RWPE2 (cell line): ENCODE data around the gene INPP5A.
A peak's percentile ranks its signal among the peaks of the same experiment; 100 is the strongest.

Experiments used
- ATAC-seq: fragments of 200-7000 bp; cut with Tn5 transposase; 3 replicates; pipeline ENCODE4 v1.9.1; 2021; ENCODE audit warnings: low read depth
- DNase-seq: peaks from one replicate; pipeline ENCODE4 v3.0.0-alpha.2; 2020; ENCODE audit warnings: low spot score
- H3K27ac ChIP-seq: fragments of 450-650 bp; 2 replicates; pipeline ENCODE4 v1.5.1; 2017; ENCODE audit warnings: mild to moderate bottlenecking; ENCODE audit not compliant: poor library complexity, severe bottlenecking
- H3K27me3 ChIP-seq: fragments of 250-450 bp; sonication (Bioruptor Pico); 2 replicates; pipeline ENCODE4 v1.5.1; 2021; ENCODE audit warnings: mild to moderate bottlenecking, moderate library complexity; ENCODE audit not compliant: insufficient read depth, poor library complexity, severe bottlenecking
- H3K36me3 ChIP-seq: fragments of 250-450 bp; sonication (Bioruptor Pico); 2 replicates; pipeline ENCODE4 v1.5.1; 2020; ENCODE audit warnings: low read depth, mild to moderate bottlenecking, moderate library complexity
- H3K4me1 ChIP-seq: fragments of 250-450 bp; sonication (Bioruptor Pico); 2 replicates; pipeline ENCODE4 v1.5.1; 2021; ENCODE audit warnings: mild to moderate bottlenecking, moderate library complexity; ENCODE audit not compliant: insufficient read depth, poor library complexity, severe bottlenecking
- H3K4me3 ChIP-seq: fragments of 250-450 bp; sonication (Bioruptor Pico); 2 replicates; pipeline ENCODE4 v1.5.1; 2021; ENCODE audit warnings: mild to moderate bottlenecking, moderate library complexity; ENCODE audit not compliant: severe bottlenecking
- H3K9me3 ChIP-seq: fragments of 250-450 bp; sonication (Bioruptor Pico); 2 replicates; pipeline ENCODE4 v1.5.1; 2021; ENCODE audit warnings: mild to moderate bottlenecking, moderate library complexity; ENCODE audit not compliant: severe bottlenecking
- TF ChIP-seq, protein P1 (sequence below): fragments of 450-650 bp; IDR thresholded peaks from one replicate; pipeline ENCODE4 v1.5.1; 2017; ENCODE audit warnings: mild to moderate bottlenecking, moderate library complexity; ENCODE audit not compliant: poor library complexity, severe bottlenecking

Gene INPP5A

DNA sequence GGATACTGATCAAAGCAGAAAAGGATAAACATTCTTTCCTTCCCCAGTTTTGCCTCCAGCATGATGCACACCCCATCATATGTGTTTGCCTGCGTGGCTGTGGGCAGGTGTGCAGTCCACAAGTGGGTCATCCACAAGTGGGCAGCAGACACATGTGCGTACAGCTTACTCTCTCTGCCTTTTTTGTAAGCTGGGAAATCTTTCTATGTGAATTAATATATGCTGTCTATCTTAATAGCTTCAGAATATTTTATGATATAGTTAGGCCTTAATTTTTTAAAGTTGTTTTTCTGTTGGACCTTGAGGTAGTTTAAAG lies 80.1 kb downstream of the INPP5A start:
- Histone ChIP-seq H3K27me3 (no peaks in the 10 kb centered on the region), H3K4me3 (no peak overlapping the region), H3K27ac (no peak overlapping the region), H3K9me3 (peaks cover 2% of the 10 kb centered on the region), H3K4me1 (no peaks in the 10 kb centered on the region), H3K36me3 (no peaks in the 10 kb centered on the region)
- DNase-seq (no peak), ATAC-seq (no peak)
- TF ChIP-seq, protein P1, sequence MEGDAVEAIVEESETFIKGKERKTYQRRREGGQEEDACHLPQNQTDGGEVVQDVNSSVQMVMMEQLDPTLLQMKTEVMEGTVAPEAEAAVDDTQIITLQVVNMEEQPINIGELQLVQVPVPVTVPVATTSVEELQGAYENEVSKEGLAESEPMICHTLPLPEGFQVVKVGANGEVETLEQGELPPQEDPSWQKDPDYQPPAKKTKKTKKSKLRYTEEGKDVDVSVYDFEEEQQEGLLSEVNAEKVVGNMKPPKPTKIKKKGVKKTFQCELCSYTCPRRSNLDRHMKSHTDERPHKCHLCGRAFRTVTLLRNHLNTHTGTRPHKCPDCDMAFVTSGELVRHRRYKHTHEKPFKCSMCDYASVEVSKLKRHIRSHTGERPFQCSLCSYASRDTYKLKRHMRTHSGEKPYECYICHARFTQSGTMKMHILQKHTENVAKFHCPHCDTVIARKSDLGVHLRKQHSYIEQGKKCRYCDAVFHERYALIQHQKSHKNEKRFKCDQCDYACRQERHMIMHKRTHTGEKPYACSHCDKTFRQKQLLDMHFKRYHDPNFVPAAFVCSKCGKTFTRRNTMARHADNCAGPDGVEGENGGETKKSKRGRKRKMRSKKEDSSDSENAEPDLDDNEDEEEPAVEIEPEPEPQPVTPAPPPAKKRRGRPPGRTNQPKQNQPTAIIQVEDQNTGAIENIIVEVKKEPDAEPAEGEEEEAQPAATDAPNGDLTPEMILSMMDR, result no peak

DNA sequence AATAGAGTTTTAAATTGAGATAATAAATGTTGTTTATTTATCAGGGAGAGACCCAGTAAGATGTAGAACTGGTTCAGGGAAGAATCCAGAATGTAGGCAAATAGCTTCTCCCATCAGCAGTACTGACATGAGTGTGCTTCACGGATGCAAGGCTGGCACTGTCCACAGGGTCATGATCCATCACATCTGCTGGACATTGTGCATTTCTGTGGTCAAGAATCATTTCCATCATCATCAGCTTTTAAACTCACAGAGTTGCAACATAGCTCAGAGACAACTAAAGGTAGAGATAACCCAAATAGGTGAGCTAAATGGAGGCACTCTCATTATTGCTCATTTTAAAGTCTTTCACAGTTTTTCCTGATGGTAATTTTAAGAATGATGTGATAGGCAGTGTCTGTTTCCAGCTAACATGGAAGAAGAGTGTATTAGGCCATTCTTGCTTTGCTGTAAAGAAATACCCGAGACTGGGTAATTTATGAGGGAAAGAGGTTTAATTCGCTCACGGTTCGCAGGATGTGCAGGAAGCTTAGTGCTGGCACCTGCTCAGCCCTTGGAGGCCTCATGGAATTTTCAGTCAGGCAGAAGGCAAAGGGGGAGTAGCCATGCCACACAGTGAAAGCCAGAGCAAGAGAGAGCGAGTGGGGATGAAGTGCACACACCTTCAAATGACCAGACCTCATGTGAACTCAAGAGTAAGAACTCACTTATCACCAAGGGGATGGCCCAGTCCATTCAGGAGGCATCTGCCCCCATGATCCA lies 80.8 kb downstream of the INPP5A start:
- Histone ChIP-seq H3K4me1 (no peaks in the 10 kb centered on the region), H3K27me3 (no peaks in the 10 kb centered on the region), H3K36me3 (no peaks in the 10 kb centered on the region), H3K27ac (no peak overlapping the region), H3K9me3 (peaks cover 2% of the 10 kb centered on the region), H3K4me3 (no peak overlapping the region)
- DNase-seq (no peak), ATAC-seq (no peak)
- TF ChIP-seq, protein P1, result no peak

DNA sequence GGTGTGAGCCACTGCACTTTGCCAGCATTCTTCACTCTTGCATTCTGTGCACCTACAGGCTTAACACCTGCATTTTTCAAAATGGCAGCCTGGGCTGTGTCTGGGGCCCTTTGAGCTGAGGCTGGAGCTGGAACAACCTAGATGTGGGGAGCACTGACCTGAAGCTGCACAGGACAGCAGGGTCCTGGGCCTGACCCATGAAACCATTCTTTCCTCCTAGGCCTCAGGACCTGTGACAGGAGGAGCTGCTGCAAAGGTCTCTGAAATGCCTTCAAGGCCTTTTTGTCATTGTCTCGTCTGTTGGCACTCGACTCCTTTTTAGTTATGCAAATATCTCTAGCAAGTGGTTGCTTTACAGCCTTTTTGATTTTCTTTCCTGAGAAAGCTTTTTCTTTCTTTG lies 82.3 kb downstream of the INPP5A start:
- DNase-seq (no peak), ATAC-seq (no peak)
- H3K27ac ChIP-seq, result no peak overlapping the region
- H3K4me3 ChIP-seq, result no peak overlapping the region
- H3K4me1 ChIP-seq, result no peaks in the 10 kb centered on the region
- H3K9me3 ChIP-seq, result peaks cover 2% of the 10 kb centered on the region
- H3K36me3 ChIP-seq, result no peaks in the 10 kb centered on the region
- TF ChIP-seq, protein P1, result no peak
- no peaks in the 10 kb centered on the region for H3K27me3 ChIP-seq

DNA sequence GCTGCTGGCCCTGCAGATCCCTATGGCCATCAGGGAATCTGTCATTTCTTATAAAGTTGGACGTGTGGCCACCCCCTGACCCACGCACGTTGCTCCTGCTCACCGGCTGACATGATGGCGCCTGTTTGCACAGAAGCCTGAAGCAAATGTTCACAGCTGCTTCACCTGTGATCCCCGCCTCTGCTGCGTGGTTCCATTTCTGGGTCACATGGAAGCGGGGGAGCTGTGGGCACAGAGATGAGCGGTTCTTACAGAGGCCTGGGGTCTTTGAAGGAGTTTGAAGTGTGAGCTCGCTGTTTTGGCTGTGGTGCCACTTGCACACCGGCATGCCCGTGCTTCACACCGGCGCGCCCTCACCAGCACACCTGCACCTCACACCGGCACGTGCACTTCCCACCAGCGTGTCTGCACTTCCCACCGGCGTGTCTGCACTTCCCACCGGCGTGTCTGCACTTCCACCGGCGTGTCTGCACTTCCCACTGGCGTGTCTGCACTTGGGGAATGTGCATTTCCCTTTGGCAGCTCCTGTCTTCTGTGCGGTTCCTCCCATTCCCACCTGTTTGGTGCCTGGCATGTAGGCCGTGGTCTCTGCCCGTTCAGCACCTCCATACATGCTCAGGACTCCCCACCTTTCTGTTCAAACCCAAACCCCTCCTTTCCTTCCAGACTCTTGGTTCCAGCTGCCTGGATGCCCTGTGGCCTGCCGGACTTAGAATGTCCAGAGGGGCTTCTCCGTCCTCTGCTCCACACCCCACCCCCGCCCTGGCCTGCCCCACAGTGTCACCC lies 86.7 kb downstream of the INPP5A start:
- H3K4me1 ChIP-seq, result no peaks in the 10 kb centered on the region
- no peak for ATAC-seq
- peaks cover 2% of the 10 kb centered on the region for H3K9me3 ChIP-seq
- no peak overlapping the region for H3K4me3 ChIP-seq
- TF ChIP-seq, protein P1, result no peak
- DNase-seq, result peak; percentile 35
- H3K36me3 ChIP-seq, result no peaks in the 10 kb centered on the region
- H3K27me3 ChIP-seq, result no peaks in the 10 kb centered on the region
- no peak overlapping the region for H3K27ac ChIP-seq
